GM18907 (cell line): Measurements from ENCODE around the gene RETN.

Source experiments
- ATAC-seq: cut with Tn5 transposase; IDR thresholded peaks from one replicate; pipeline ENCODE4 v1.9.1; 2021; ENCODE audit warnings: mild to moderate bottlenecking, moderate library complexity; ENCODE audit not compliant: unreplicated experiment

RETN gene

DNA sequence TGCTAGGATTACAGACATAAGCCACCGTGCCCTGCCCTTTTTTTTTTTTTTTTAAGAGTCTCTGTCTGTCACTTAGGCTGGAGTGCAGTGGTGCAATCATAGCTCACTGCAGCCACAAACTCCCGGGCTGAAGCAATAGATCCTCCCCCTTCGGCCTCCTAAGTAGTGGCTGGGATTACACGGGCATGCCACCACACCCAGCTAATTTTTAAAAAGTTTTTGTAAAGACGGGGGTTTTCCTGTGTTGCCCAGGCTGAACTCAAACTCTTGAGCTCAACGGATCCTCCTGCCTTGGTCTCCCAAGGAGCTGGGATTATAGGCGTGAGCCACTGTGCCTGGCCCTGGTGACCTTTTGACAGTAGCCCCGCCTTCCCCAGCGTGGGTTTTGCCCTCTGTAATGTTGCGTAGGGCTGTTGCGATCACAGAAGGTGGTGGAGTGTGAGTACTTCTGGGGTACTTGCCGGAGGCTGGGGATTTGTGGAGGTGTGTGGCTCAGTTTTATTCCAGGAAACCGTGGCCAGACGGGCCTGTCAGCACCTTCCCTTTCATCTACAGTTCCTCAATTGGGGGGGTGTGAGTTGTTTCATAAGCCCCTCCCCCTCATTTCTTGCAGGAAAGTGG is 11.6 kb upstream of the RETN start:
- ATAC-seq, result no peak

DNA sequence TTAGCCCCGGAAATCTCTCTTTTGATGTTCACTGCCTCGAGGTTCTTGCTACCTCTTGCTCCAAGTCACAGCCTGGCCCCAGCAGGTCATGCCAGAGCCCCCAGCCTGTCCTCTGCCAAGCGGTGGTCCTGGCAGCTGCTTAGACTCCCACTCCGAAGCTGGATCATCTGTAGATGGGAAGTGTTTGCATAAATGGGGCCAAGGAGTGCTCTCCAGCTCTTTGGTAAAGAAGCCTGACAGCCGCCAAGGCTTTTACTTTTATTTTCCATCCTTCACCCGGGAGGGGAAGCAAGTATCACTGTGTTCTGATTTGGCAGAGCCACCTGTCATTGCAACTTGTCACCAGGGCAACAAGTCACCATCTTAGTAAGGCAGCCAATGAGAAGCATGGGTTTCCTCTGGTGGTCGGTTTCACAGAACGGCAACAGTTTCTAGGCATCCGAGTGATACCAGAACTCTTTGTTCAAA is 10.6 kb upstream of the RETN start:
- ATAC-seq, result peak; percentile 65

DNA sequence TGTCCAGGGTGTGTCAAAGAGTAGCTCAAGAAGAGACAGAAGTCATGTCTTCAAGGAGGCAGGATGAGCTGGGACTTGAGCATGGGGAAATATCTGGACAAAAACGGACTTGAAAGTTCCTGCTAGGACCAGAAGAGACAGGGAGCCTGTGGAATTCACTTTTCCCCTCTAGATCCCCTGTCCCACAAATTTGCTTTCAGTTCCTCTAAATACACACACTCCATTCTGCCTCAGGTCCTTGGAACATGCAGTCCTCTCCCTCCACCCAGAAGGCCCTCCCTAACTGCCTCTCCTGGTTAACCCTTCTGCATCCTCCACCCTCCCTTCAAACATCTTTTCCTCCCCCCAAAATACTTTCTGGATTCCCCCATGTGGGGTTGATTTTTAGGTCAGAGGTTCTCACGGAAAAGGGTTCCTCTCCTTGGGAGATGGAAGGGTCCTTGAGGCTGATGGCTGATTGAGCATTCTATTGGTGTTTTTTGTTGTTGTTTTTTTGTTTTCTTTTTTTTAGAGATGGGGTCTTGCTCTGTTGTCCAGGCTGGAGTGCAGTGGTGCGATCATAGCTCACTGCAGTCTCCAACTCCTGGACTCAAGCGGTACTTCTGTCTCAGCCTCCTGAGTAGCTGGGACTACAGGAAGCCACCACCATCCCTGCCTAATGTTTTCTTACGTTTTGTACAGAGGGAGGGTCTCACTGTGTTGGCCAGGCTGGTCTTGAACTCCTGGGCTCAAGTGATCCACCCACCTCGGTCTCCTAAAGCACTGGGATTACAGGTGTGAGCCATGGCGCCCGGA is 6.9 kb upstream of the RETN start:
- no peak for ATAC-seq

DNA sequence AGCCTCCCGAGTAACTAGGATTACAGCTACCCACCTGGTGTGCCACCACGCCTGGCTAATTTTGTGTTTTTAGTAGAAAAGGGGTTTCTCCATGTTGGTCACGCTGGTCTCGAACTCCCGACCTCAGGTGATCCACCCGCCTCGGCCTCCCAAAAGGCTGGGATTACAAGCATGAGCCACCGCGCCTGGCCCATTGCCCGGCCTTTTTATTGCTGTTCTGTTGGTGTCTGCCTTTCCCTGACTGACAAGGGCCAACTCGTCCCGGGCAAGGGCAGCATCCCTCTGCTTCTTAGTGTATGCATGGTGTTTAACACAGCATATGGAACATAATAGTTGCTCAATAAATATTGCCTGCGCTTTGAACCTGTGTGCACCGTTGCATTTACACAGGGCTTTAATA is 6.2 kb upstream of the RETN start:
- ATAC-seq, result no peak

DNA sequence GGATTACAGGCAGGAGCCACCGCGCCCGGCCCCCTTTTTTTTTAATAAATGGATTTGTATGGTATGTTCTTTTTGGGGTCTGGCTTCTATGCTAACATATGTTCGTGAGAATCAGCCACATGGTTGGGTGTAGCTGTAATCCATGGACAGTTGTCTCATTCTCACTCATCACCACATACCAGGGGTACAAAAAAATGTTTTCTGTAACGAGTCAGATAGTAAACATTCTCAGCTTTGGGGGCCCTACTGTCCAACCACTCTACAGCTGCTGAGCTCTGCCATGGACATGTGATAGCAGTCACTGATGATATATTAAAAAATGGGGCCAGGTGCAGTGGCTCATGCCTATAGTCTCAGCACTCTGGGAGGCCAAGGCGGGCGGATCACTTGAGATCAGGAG is 5.1 kb upstream of the RETN start:
- ATAC-seq, result no peak

DNA sequence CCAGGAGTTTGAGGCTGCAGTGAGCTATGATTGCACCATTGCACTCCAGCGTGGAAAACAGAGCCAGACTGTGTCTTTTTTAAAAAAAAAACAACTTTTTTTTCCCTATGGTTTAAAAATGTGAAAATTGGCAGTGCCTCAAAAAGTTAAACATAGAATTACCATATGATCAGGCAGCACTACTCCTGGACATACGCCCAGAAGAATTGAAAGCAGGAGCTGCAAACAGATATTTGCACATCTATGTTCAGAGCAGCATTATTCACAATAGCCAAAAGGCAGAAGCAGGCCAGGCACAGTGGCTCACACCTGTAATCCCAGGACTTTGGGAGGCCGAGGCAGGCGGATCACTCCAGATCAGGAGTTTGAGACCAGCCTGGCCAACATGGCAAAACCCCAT is 3.8 kb upstream of the RETN start:
- ATAC-seq, result no peak

DNA sequence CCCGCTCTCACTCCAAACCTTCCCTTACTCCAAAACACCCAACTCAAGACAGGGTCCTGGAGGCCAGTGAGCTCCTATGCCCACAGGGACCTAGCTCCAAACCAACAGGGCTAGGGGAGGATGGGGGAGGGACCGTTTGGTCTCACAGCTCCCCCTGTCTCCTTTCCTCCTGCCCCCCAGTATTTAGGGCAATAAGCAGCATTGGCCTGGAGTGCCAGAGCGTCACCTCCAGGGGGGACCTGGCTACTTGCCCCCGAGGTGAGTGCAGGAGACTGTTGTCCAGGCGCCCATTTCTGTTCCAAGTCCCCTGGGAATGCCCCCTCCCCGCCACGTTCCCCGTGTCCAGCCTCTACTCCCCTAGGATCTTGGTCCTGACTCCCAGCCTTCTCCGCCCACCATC is 792 bp downstream of the RETN start:
- ATAC-seq, result no peak

DNA sequence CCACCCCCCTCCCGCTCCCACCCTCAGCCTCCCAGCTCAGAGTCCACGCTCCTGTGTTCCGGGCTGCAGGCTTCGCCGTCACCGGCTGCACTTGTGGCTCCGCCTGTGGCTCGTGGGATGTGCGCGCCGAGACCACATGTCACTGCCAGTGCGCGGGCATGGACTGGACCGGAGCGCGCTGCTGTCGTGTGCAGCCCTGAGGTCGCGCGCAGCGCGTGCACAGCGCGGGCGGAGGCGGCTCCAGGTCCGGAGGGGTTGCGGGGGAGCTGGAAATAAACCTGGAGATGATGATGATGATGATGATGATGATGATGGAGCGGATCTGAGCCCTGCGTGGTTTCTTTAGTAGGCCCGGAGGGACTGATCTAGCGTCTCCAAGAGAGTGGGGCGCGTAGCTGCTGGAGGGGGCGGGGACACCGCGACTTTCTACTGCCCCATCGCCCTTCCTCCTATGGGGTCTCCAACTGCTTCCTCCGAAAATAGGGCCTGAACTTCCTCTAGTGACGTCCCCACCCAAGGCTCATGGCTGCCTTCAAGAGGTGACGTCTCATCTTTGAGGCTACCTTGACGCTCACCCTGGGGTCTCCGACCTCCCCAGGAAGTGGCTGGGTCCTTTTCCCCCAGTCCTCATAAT is 1.4 kb downstream of the RETN start:
- no peak for ATAC-seq

DNA sequence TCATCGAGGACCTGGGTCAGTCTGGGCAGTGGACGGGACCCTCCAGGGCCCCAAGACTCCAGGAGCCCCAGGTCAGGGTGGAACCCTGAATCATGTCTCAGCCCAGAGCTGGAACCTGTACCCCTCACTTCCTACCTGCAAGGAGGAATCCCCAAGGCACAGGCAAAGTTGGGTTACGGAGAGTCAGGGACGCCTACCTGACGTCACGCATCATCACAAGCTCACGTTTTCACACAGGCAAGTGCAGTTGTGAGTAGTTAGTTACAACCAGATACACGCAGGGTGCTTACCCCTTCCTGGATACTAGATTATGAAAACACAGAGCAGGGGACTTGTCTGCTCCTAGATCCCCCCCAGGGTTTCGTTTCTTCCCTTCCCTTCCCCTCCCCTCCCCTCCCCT is 1.9 kb downstream of the RETN start:
- ATAC-seq, result no peak

DNA sequence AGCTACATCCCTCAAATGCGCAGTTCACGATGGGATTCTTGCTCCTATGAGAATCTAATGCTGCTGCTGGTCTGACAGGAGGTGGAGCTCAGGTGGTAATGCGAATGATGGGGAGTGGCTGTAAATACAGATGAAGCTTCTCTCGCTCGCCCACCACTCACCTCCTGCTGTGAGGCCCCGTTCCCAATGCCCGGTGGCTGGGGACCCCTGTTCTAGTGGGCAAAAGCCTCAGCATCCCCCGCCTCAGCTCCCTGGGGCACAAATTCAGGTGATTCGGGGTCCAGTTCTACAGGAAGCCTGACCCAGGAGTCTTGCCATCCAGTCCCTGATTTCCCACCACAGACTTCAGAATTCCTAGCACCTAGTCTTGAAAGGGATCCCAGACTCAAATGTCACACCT is 3.7 kb downstream of the RETN start:
- ATAC-seq, result no peak

DNA sequence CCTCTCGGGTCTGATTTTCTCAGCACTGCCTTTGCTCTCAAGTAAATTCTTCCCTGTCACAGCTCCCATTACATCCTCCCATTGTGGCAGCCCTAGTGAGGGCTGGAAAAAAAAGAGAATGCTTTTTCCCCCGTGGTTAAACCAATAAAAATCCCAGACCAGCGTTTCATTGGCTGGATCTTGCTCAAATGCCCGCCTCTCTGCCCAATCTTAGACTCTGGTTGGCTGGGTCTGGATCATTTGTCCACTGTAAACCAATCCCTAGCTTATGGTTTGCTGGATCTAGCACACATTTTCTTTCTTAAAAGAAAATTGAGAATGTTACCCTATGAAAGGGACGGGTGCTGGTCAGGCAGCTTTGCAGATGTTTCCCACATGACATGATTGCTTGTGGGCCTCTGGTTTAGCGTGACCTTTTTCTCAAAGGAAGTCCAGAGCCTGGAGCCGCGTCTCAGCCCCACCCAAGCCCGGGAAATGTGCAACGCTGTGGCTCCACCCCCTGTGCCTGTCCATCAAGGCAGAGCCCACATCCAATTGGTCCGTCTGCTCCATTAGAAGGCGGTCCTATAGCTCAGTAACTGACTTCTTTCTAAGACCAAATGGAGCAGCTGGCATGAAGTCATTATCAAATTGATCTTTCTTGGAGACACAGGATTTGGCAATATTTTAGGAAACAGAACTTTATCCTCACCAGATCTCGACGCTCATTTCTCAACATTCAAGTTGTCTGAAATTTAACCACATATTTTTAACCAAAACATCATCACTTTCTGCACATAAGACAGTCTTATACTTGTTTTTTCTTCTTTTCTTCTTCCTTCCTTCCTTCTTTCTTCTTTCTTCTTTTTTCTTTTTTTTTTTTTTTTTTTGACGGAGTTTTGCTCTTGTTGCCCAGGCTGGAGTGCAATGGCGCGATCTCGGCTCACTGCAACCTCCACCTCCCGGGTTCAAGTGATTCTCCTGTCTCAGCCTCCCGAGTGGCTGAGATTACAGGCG is 5.5 kb downstream of the RETN start:
- no peak for ATAC-seq

DNA sequence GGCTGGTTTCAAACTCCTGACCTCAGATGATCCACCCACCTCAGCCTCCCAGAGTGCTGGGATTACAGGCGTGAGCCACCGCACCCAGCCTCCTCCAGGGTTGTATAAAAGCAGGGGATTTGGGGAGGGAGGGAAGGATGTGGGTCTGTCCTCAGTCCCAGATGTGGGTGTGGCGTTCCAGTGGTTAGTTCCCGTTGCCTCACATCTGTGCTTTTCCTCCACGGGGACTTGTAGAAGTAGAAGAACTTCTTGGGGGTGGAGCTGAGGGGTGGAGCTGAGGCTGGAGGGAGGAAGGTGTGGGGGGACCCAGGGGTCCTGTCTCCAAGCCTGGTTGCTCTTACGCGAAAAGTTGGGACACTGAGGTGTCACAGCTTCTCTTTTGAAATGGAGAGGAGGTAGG is 7.5 kb downstream of the RETN start:
- ATAC-seq, result no peak

DNA sequence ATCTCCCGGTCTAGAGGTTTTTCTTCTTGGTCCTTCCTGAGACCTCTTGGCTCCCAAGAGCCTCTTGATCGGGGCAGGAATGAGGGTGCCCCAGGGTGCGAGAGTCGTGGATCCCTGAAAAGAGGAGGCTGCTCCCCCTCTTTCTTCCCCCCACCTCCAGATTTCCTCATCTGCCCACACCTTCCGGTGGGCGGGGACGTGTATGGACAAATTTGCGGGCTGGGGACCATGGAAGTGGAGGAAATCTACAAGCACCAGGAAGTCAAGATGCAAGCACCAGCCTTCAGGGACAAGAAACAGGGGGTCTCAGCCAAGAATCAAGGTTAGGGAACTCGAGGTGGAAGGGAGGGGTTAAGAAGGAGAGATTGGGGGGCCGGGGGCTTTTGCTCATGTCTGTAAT is 8.0 kb downstream of the RETN start, which contains the start of gene MCEMP1:
TSS of gene MCEMP1 (plus strand) at position 237 of the 400 bp plus-strand sequence. CDS start at position 268, 31 bp downstream.
- ATAC-seq, result no peak

DNA sequence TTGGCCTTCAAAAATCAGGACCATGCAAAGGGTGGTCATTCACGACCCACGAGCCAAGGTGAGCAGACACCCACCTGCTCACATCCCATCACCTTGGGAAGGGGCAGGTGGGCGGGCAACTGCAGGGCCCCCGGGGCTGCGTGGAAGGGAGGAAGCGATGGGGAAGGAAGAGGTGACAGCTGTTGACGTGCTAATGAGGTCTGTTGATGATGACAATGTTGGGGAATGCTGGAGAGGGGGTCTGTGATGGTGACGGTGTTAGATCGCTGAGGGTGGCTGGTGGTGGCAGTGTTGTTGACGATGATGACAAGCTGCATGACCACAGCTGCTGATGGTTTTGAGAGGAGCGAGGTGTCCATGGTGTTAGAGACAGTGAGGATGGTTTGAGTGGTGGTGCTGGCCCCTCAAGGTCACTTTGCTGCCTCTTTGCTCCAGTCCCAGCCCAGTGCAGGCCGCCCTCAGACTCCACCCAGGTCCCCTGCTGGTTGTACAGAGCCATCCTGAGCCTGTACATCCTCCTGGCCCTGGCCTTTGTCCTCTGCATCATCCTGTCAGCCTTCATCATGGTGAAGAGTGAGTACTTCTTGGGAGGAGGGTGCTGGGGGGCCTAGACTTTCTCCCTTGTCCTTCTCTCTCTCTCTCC is 8.9 kb downstream of the RETN start:
- no peak for ATAC-seq

DNA sequence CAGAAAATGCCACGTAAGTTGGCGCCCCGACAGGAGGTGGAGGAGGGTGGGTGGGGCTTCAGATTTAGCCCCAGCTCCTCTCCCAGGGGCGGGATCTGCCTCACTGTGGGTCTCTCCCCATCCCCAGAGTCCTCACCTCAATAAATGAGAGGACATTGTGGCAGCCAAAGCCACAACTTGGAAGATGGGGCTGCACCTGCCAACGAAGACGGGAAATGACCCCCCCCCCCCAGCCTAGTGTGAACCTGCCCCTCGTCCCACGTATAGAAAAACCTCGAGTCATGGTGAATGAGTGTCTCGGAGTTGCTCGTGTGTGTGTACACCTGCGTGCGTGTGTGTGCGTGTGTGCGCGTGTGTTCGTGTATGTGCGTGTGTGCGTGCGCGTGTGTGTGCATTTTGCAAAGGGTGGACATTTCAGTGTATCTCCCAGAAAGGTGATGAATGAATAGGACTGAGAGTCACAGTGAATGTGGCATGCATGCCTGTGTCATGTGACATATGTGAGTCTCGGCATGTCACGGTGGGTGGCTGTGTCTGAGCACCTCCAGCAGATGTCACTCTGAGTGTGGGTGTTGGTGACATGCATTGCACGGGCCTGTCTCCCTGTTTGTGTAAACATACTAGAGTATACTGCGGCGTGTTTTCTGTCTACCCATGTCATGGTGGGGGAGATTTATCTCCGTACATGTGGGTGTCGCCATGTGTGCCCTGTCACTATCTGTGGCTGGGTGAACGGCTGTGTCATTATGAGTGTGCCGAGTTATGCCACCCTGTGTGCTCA is 10.3 kb downstream of the RETN start:
- ATAC-seq, result no peak

DNA sequence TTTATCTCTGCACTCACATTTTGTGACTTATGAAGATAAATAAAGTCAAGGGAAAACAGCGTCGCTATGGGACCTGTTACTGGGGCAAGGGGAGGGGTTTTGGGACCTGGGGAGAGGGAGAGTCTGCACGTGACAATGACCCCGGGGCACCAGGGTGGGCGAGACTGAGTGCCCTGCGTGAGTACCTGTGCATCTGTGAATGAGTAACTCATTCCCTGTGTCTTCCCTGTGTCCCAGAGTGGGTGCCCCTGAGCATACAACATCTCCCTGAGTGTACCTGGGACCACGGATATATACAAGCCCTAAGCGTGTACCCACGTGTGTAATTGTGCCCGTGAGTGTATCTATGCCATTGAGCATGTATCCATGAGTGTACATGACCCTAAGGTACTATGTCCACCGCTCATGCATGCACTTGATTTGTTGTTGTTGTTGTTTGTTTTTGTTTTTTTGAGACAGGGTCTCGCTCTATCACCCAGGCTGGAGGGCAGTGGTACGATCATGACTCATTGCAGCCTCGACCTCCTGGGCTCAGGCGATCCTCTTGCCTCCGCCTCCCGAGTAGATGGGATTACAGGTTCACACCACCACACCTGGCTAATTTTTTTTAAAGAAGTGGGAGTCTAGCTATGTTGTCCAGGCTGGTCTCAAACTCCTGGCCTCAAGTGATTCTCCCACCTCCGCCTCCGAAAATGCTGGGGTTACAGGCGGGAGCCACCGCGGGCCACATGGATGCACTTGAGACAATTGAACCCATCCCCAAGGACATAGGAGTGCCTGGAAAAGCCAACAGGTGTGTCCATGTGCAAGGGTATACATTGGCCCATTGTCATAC is 11.1 kb downstream of the RETN start:
- no peak for ATAC-seq

DNA sequence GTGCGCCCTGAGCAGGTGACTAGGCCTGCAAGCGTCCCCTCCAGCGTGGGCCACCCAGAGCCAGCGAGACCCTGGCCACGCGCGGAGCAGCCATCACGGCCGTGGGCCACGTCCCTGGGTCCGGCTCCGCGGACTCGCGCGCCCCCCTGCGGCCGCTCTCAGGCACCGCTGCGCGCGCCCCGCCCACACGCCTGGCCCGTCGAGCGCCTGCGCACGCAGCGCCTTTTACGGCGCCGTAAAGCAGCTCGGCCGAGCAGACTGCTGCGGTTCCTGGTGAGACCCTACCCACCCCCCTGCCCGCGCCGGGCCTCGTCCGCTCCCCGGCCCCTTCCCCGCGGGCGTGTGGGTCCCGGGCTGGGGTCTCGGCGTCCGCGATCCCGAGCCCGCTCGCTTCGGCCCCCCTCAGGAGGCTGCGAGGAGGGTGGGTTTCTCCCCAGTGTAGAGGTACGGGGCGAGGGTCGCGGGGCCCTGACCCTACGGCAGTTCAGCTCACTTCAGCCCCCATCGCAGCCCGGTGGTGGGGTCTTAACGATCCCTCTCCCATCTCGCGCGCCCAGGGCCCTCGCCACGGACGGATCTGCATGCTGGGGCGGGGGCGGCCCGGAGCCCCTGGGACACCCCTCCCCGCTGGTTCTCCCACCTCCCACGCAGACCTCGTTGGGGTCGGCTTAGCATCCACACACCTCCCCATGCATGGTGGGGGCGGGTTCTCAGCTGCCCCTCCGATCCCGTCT is 11.9 kb downstream of the RETN start, which contains the start of gene TRAPPC5:
TSS of gene TRAPPC5 (plus strand) at position 228 of the 734 bp plus-strand sequence. CDS start 1,421 bp downstream, outside the sequence.
- peak; percentile 61 for ATAC-seq
